ENCODE measurements around the gene RPL7A. TPM values are rescaled to one million over a fixed set of nuclear protein-coding genes. Genes with fewer than 3 reads are reported as not detected.

The RPL7A gene
- total and polyA plus RNA-seq, 2 of the 13 experiments (the other 11 are each of a cell fraction or from before 2014, with no cell fraction given): 2,401 to 2,938 TPM

GRCh38 chr9:133394687-133395271 lies 46.8 kb downstream of the RPL7A start (continued):
- TF ChIP-seq RNF219 (CRISPR knock-in tag; IDR thresholded peaks at IDR 0.05) (no peak), RCOR2 (CRISPR knock-in tag; IDR thresholded peaks at IDR 0.05) (0 out of 2 replicates have a peak, but pooled peaks have one; percentile 29), AKAP8 (CRISPR knock-in tag; IDR thresholded peaks at IDR 0.05) (0 out of 2 replicates have a peak, but pooled peaks have one; percentile 37), SOX13 (IDR thresholded peaks at IDR 0.05) (no peak), SOX13 (CRISPR knock-in tag; conservative IDR thresholded peaks at IDR 0.05 in 1 of 2, IDR thresholded peaks at IDR 0.05 in 1 of 2) (peak in 1 of 2 experiments; percentile 32; a peak in 1 of 4 replicates), HNF1B (CRISPR knock-in tag; IDR thresholded peaks at IDR 0.05) (0 out of 2 replicates have a peak, but pooled peaks have one; percentile 18), ARID5B (CRISPR knock-in tag; IDR thresholded peaks at IDR 0.05) (peak; percentile 18; the same call in 1 of the 2 replicates), ZNF501 (CRISPR knock-in tag; IDR thresholded peaks at IDR 0.05) (0 out of 2 replicates have a peak, but pooled peaks have one; percentile 26), ETV5 (CRISPR knock-in tag; IDR thresholded peaks at IDR 0.05; ENCODE audit: borderline replicate concordance) (peak; percentile 51; the same call in 1 of the 2 replicates), GABPA (IDR thresholded peaks at IDR 0.05; ENCODE audit: low read depth, low read length) (no peak), GABPA (CRISPR knock-in tag; IDR thresholded peaks at IDR 0.05; ENCODE audit: low read depth) (0 out of 2 replicates have a peak, but pooled peaks have one; percentile 41), ZFY (CRISPR knock-in tag; IDR thresholded peaks at IDR 0.05) (peak; percentile 44), HDAC1 (CRISPR knock-in tag; IDR thresholded peaks at IDR 0.05) (peak; percentile 66), GMEB1 (CRISPR knock-in tag; IDR thresholded peaks at IDR 0.05; ENCODE audit: borderline replicate concordance) (peak; percentile 39; the same call in 1 of the 2 replicates), ERF (CRISPR knock-in tag; IDR thresholded peaks at IDR 0.05) (peak; percentile 54; the same call in 1 of the 2 replicates), TARDBP (CRISPR knock-in tag; IDR thresholded peaks at IDR 0.05) (peak; percentile 36; the same call in 1 of the 2 replicates), ELF1 (CRISPR knock-in tag; IDR thresholded peaks at IDR 0.05) (peak; percentile 31; the same call in 1 of the 2 replicates), RXRA (CRISPR knock-in tag; IDR thresholded peaks at IDR 0.05) (0 out of 2 replicates have a peak, but pooled peaks have one; percentile 46), GABPB1 (CRISPR knock-in tag; IDR thresholded peaks at IDR 0.05) (peak; percentile 61), CREM (IDR thresholded peaks at IDR 0.05) (no peak), CREM (CRISPR knock-in tag; IDR thresholded peaks at IDR 0.05) (no peak)

Data from HepG2 (cell line).